Left colon (tissue), 2 donors: ENCODE data around the gene ZNF330. TPM values are rescaled to one million over a fixed set of nuclear protein-coding genes. Genes with fewer than 3 reads are reported as not detected.
"Not testable (repeated sequence)": the region's sequence is repeated elsewhere in the genome, so short reads cannot be mapped to it uniquely, and the experiment has no call there.

ENCODE experiments used
- ATAC-seq: fragments of 200-7000 bp; cut with Tn5 transposase; one replicate; pipeline ENCODE4 v1.9.1; 2020; ENCODE audit warnings: mild to moderate bottlenecking, moderate library complexity
- DNase-seq, 2 donors: peaks; one replicate each; pipeline ENCODE4 v3.0.0-alpha.2; 2020
- intact Hi-C, 2 donors: fragments of 100-400 bp; cut with DNase I in 1 of 2; cut with micrococcal nuclease in 1 of 2; formaldehyde crosslinking; loops; one replicate each; pipeline versions ENCODE4 v1.11.2 to v1.14.0; 2022; cut with DNase I, micrococcal nuclease
- total RNA-seq, 2 donors: library from RNA; stranded (reverse); fragmentation: NEBNext Ultra II Directional; extraction: Animal tissue kit (Norgen Biotek cat#: 25700); gene quantifications; one replicate each; pipeline ENCODE4 v1.2.1, GENCODE V29; 2021
- donor health status: DM: no; HTN: no; CAD: no.
- donor health status: DM: yes; HTN: yes; CAD: no.

ZNF330 gene
- total RNA-seq, 2 donors from 2014 or later = 21.9 to 30.7 TPM

DNA sequence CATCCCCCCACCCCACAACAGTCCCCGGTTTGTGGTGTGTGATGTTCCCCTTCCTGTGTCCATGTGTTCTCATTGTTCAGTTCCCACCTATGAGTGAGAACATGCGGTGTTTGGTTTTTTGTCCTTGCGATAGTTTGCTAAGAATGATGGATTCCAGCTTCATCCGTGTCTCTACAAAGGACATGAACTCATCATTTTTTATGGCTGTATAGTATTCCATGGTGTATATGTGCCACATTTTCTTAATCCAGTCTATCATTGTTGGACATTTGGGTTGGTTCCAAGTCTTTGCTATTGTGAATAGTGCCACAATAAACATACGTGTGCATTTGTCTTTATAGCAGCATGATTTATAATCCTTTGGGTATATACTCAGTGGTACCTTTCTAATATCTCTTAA, 6.6 kb downstream of the ZNF330 start:
- intact Hi-C loops, DNase-seq, ATAC-seq: not testable (repeated sequence)

DNA sequence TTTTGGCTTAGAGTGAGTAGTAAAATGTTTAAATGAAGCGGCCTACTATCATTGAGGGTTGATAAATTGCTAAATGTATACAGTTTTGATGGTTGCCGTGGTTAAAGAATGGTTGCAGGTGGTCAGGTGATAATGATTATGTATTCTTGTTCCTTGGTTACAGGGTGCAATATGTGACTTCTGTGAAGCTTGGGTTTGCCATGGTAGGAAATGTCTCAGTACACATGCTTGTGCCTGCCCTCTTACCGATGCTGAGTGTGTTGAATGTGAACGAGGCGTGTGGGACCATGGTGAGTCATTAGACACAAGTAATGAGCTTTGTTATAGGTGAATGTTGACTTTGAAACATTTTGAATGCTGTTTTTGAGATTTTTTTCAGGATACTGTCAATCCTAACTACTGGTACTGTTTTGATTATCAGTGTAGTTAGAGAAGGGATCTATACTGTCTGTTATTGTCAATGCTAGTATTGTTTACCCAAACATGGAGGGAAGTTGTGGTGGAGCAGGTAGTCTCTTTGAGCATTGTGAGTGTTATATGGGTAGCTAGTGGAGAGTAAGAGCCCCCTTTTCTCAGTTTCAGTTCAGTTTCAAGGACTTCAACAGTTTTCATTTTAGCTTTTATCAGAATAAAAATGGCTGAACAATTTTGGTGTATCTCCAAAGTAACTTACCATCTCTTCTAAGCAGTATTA, 8.9 kb downstream of the ZNF330 start:
- ATAC-seq (no peak), DNase-seq (no peak)
- intact Hi-C loops = no loop called here

DNA sequence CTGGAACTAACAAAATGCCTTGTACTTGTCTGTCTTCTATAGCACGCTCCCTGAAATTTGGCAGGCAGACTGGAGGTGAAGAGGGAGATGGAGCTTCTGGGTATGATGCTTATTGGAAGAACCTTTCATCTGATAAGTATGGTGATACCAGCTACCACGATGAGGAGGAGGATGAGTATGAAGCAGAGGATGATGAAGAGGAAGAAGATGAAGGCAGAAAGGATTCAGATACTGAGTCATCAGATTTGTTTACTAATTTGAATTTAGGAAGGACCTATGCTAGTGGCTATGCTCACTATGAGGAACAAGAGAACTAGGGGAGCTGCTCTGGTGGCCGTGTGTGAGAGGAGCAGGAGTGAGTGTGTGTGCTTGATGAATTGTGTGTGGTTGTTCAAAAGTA, 13.0 kb downstream of the ZNF330 start:
- no peak for ATAC-seq
- intact Hi-C loops = no loop called here
- DNase-seq = no peak

DNA sequence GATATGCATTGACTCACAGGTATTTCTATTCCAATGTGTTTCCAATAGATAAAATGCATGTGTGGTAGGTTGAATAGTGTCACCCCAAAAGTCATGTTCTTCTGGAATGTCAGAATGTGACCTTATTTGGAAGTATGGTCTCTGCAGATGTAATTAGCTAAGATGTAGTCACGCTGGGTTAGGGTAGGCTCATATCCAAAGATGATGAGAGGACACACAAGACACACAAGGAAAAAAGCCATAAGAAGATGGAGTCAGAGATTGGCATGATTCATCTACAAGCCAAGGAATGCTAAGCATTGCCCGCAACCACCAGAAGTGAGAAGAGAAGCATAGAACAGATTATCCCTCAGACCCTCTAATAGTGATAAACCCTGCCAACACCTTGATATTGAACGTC, 17.5 kb downstream of the ZNF330 start:
- no peak for DNase-seq
- no peak for ATAC-seq
- intact Hi-C loops = no loop called here

DNA sequence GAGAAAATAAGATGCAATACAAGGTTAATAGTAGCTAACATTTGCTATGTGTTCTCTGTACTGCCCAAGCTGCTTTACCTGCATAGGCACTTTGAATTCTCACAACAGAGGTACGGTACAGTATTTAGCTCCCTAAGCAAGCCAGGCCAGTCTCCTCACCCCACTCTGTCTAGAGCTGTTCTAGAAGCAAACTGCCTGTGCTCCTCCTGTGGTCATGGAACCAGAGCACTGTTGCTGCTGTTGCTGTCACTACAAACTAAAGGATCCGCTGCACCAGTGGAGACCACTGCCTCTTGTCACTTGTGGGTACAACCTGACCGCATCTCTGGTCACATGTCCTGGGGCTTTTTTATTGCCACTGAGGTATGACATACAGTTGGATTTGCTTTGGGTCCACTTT, 19.6 kb downstream of the ZNF330 start:
- ATAC-seq (no peak), DNase-seq (no peak)
- intact Hi-C loops = no loop called here

DNA sequence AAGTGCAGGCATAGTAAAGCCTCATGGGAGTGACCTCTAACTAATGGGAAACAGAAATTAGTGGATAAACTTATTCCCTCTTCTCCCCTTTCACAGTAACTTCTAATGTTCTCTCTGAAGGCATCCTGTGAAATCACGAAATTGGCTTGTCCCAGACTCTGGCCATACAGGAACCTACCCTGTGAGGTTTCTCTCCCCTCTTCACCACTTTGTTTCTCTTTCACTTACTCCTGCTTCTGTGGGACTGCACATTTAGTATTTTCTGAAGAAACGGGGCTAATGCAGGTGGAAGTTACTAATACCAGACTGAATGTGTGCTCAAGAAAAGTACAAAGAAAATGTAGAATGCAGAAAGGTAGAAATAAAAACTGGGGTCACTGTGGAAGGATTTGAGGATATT, 20.0 kb downstream of the ZNF330 start:
- DNase-seq = no peak
- intact Hi-C loops = no loop called here
- no peak for ATAC-seq

DNA sequence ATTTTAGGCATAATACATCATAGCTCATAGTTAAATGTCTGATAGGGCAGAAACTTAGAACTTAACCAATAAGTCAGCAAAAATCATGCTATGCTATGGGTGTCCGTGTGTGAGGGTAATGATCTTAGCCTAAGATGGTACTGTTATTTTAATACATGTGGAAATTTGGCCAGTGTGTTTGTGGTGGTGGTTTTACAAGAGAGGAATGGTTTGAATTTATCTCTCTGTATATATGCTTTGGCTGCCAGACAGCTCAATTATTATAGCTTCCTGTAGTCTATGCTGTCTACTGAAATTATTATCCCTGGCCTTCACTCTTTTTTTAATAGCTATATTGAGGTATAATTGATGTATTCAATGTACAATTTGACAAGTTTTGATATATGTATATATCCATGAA, 21.3 kb downstream of the ZNF330 start:
- intact Hi-C loops = no loop called here
- DNase-seq (no peak), ATAC-seq (no peak)

DNA sequence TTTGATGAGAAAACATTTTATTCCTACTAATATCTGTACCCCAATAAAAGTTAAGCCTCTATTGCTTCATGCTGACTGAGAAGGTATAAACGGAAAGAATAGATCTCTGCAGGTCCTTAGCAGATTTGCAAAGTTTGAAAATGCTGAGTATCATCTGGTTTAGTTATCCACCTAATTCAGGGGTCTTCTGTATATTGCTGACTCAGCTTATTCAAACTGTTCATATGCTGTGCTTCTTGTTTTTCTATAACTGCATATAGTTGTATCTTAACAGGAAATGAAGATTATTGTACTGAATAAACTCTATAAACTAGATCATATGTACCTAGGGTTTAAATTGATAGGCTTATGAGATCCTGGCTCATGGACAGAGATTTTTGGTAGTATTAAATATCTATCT, 23.7 kb downstream of the ZNF330 start:
- ATAC-seq (no peak), DNase-seq (no peak)
- intact Hi-C loops = no loop called here

DNA sequence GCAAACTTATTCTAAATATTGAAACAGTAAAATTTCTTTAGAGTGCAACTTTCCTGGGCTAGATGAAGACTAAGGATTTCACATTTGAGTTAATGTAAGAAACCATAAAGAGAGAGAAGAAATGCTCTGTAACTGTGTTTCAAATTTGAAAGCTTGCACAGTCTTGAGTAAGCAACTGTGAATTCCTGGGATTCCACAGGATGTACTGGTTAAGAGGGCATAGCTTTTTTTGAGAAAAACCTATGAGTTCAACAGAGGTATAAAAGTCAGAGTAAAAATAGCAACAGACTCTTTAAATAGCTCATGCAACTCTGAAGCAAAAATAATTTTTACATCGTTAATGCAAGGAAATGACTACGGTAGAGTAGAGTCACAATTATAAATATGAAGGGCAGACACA, 25.5 kb downstream of the ZNF330 start:
- ATAC-seq (no peak), DNase-seq (no peak)
- intact Hi-C loops = no loop called here

DNA sequence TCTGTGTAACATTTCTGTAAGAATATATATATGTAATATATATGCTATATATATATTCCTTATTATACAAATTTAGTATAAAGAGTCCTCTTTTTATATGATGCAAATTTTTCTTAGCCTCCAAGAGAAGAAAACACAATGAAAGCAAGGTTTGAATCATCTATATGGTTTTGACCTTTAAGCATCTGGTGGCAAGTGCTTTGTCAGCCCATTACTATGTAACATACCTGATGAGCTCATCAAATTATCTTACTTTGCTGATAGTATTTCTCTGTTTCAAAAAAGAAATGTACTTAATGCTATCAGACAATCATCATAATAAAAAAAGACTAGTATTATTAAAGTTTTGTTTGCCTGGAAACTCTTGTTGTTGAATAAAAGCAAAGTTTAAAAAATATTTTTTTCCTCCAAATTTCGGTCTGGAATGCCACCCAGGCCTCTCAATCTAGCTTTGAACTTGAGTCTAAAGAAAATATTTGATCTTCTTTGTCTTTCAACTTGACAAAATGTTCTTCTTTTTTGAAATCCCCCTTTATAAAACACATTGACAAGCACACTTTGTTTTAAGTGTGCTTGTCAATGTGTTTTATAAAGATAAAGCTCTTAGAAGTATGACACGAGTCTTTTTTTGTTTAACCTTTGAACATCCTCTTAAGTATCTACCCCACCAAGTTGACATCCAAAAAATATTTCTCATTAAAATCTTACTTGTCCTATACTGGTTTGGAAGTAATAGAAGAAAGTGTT, 26.2 kb downstream of the ZNF330 start:
- no peak for DNase-seq
- intact Hi-C loops = no loop called here
- ATAC-seq = no peak

DNA sequence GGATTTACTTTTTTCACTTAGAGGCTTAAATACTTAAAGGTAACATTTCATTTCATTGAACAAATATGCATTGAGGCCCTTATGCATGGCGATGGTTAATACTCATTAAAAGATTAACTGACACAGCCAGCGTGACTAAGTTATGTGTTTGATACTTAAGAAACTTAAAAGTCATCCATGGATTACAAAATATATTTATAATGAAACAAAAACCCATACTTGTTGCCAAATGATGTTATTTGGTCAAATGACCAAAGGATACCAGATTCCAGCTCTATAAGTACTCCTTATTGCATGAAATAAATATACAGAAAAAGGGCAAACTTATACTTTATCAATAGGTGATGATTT, 26.7 kb downstream of the ZNF330 start:
- intact Hi-C loops = no loop called here
- ATAC-seq (no peak), DNase-seq (no peak)

DNA sequence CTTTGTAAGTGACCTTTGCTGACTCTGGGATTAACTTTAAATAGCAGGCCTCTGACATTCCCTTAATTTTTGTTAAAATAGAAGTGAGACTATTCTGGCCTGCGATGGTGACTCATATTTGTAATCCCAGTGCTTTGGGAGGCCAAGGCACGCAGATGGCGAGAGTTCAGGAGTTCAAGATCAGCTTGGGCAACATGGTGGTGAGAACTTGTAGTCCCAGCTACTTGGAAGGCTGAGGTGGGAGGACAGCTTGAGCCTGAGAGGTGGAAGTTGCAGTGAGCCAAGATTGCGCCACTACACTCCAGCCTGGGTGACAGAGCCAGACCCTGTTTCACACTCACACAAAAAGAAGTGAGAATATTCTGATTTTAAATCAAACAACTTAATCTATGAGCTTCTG, 27.3 kb downstream of the ZNF330 start:
- ATAC-seq (no peak), DNase-seq (no peak)
- intact Hi-C loops = no loop called here

DNA sequence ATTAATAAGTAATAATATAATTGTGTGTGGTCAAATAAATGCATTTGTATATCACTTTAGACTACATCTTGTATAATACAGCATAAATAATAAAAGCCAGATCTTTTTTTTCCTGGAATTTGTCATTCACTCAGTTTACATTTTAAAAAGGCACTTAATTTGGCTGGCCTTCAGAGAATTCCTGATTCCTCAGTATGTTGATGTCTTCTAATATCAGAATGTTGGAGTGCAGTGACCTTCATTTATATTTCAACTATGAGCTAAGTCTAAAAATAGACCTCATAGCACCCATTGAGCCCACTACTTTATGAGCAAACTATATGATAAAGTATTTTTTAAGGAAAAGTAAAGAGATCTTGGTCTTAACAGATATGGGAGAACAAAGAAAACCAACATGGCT, 27.8 kb downstream of the ZNF330 start:
- intact Hi-C loops = no loop called here
- DNase-seq = no peak
- ATAC-seq = no peak

DNA sequence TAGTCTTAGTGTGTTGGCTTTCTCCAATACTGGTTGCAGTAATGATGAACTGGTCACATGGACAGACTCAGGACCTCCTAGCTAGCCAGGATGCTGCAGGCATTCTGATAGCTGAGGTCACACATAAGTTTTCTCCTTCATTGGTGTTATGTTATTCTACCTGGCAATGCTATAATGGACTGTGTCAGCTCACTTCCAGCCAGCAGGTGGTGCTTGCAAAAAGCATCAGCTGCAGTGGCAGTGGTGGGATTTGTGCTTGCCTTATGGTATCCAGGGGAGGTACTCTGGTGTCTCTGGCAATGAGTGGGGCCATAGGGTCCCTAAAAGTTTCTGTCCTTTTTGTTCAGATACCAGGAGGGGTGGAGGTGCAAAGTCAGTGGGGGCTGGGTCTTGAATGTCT, 33.6 kb downstream of the ZNF330 start:
- intact Hi-C loops = no loop called here

DNA sequence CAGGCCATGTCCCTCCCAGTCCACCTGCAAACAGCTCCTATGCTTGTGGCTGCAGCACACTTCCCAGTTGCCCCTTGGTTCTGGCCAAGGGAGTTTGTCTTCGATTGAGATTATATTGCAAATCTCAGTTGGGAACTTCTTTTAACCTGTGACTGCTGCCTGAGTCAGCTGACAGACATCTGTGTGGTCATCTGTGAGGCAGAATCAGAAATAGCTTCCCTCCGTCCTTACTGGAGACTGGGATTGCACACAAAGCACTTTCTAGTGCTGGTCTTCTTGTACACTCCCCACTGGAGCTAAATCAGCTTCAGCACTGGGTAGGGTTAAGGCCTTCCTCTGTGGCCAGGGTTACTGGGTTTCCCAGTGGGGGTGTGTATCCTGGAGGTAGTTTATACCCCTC, 34.3 kb downstream of the ZNF330 start:
- no peak for ATAC-seq
- intact Hi-C loops = no loop called here
- no peak for DNase-seq

More for the DNA sequence above, 33.6 kb downstream of the ZNF330 start:
- ATAC-seq (no peak), DNase-seq (no peak)

DNA sequence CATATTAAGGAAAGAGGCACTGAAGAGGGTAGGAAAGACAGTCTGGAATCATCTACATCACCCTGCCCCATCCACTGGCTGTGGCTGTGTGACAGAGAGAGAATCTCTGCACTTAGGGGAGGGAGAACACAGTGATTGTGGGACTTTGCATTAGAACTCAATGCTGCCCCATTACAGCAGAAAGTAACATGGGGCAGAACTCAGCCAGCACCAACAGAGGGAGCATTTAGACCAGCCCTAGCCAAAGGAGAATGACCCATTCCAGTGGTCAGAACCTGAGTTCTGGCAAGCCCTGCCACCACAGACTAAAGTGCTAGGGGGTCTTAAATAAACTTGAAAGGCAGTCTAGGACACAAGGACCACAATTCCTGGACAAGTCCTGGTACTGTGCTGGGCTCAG, 37.9 kb downstream of the ZNF330 start:
- ATAC-seq = no peak
- intact Hi-C loops = no loop called here
- no peak for DNase-seq

DNA sequence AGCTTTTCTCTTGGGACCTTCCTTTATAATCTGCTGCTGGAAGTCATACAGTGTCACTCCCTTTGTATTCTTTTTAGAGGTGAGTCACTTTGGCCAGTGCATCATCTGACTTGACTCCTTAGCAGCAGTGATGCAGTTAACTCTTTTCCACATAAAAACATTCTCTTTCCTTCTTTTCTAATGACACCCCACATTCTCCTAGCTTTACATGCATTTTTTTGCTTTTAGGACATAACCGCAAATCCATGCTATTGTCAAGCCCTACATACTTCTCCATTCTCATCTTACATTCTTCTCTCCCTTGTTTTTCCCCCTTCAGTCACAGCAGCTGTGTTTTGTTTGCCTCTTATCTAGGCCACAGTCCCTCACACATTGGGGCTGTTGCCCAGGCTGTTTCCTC, 55.1 kb downstream of the ZNF330 start:
- ATAC-seq = no peak
- no peak for DNase-seq
- intact Hi-C loops = no loop called here

DNA sequence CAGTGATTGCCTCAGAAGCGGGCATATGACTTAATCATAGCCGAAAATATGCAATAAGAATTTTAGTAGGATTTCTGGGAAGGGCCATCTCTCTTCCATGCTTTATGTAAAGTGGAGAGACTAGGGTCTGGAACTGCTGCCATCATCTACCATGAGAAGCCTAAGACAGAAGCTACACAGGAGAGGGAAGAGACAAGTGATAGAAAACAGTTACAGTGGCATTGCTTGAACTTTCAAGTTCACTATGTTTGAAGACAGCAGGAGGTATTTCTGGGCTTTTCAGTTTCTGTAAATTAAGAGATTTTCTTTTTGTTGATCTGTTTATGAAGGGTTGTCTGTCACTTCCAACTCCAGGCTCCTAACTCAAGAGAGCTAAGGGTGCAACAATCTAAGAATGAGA, 62.5 kb downstream of the ZNF330 start:
- DNase-seq (no peak), ATAC-seq (no peak)
- intact Hi-C loops = no loop called here

DNA sequence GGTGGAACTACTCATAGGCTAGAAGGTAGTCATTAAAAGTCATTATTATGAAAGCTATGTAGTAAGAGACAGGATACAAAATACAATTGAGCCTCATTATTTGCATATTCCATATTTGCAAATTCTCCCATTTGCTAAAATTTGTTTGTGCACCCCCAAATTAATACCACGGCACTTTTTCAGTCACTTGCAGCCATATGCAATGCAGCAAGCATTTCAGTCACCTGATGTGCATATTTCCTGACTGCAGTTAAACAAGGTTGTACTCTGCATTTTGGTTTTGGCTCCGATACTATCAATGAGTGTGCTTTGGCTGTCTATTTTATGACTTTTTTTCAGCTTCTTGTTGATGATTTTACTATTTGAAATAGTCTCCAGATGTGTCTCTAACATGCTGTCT, 62.9 kb downstream of the ZNF330 start:
- intact Hi-C loops = no loop called here
- ATAC-seq = no peak
- DNase-seq = no peak
